ENCODE data around the gene BCKDHA. TPM values are rescaled to one million over a fixed set of nuclear protein-coding genes. Genes with fewer than 3 reads are reported as not detected.

BCKDHA gene
- total RNA-seq (10 to 100 TPM; 14.3 to 31.6 (median 19.0) TPM), polyA plus RNA-seq (10 to 100 TPM in 1 of 2 donors, 1 to 10 TPM in 1; 3.8 to 43.8 TPM)
- long read RNA-seq, donor 1, transcript BCKDHA-201 (9 exons, 2,103 nt): major isoform, 177 of 227 reads
- long read RNA-seq, donor 1, partial matches to known transcripts: 18 of 227 reads
- long read RNA-seq, donor 1, other reads (novel, unspliced or antisense): 32 of 227 reads
- long read RNA-seq, donor 2, transcript BCKDHA-201 (9 exons, 2,103 nt): major isoform, 18 of 25 reads
- long read RNA-seq, donor 2, partial matches to known transcripts: 6 of 25 reads
- long read RNA-seq, donor 2, other reads (novel, unspliced or antisense): 0 of 25 reads
- long read RNA-seq, donor 3, transcript BCKDHA-201 (9 exons, 2,103 nt): major isoform, 54 of 73 reads
- long read RNA-seq, donor 3, partial matches to known transcripts: 5 of 73 reads
- long read RNA-seq, donor 3, other reads (novel, unspliced or antisense): 14 of 73 reads

GRCh38 chr19:41397086-41398049, at the start of gene BCKDHA, which contains the start of gene EXOSC5:
Gene BCKDHA, plus strand, starts transcription at chr19:41397818. Its CDS starts 10 bp downstream, at chr19:41397828.
Gene EXOSC5, minus strand, starts transcription at chr19:41397359. Its CDS starts 31 bp downstream, at chr19:41397328.
- Histone ChIP-seq H3K9me3 (no peaks in the 10 kb centered on the region), H3K27ac (peak within 1 kb of the TSS; percentile 1 to 84), H3K4me3 (peak within 1 kb of the TSS; percentile 98), H3K36me3 (no peaks in the 10 kb centered on the region), H3K4me1 (ENCODE audit: insufficient read depth) (peaks cover 5% of the 10 kb centered on the region), H3K27me3 (no peaks in the 10 kb centered on the region)
- DNase-seq: peak; percentile 99 to 100 (median 99)
- TF ChIP-seq EP300 (IDR thresholded peaks at IDR 0.05): peak; percentile 30
- TF ChIP-seq CTCF (IDR thresholded peaks at IDR 0.05): no peak
- peak; percentile 48 for TF ChIP-seq POLR2A (IDR thresholded peaks at IDR 0.05)
- intact Hi-C loops (cut with DNase I): no loop called here
- 0% methylated on average over 50 of the region's 50 CpGs for WGBS, 3 donors

GRCh38 chr19:41350735-41351338, 46.8 kb upstream of the BCKDHA start:
- Histone ChIP-seq H3K27me3 (no peaks in the 10 kb centered on the region), H3K36me3 (no peaks in the 10 kb centered on the region), H3K4me1 (ENCODE audit: insufficient read depth) (peaks cover 12% of the 10 kb centered on the region), H3K27ac (peak overlapping the region; percentile 25 to 77), H3K9me3 (no peaks in the 10 kb centered on the region), H3K4me3 (peak overlapping the region; percentile 60)
- 6 to 11% (median 10%) methylated on average over 22 of the region's 22 CpGs for WGBS, 3 donors
- intact Hi-C loops (cut with DNase I): loop anchor here in 1 of 4 donors (5.0 kb wide), 1 partner anchor 39 kb away; the partner anchor contains the start of gene CCDC97
- no peak for TF ChIP-seq POLR2A (IDR thresholded peaks at IDR 0.05)
- no peak for TF ChIP-seq EP300 (IDR thresholded peaks at IDR 0.05)
- TF ChIP-seq CTCF (IDR thresholded peaks at IDR 0.05): no peak
- no peak for DNase-seq

GRCh38 chr19:41351339-41352245, 46.0 kb upstream of the BCKDHA start:
- peak; percentile 53 to 74 (median 61) for DNase-seq
- WGBS, 3 donors: 0 to 1% (median 0%) methylated on average over 46 to 58 of the region's 58 CpGs
- Histone ChIP-seq H3K27ac (peak overlapping the region; percentile 25 to 77), H3K27me3 (no peaks in the 10 kb centered on the region), H3K36me3 (no peaks in the 10 kb centered on the region), H3K4me1 (ENCODE audit: insufficient read depth) (peaks cover 12% of the 10 kb centered on the region), H3K9me3 (no peaks in the 10 kb centered on the region), H3K4me3 (peak overlapping the region; percentile 60)
- TF ChIP-seq EP300 (IDR thresholded peaks at IDR 0.05): no peak
- TF ChIP-seq CTCF (IDR thresholded peaks at IDR 0.05): no peak
- no peak for TF ChIP-seq POLR2A (IDR thresholded peaks at IDR 0.05)
- intact Hi-C loops (cut with DNase I): loop anchor here in 2 of 4 donors (2.0 to 5.0 kb wide), 2 partner anchors 27 to 39 kb away; partner anchors contain the start of gene CCDC97 (in 1 of the 2)
